NT2/D1 (cell line): Measurements from ENCODE around the gene KIF16B.
"Not testable (repeated sequence)": the region's sequence is repeated elsewhere in the genome, so short reads cannot be mapped to it uniquely, and the experiment has no call there.

ENCODE experiments used
- DNase-seq: peaks from one replicate; pipeline ENCODE4 v3.0.0-alpha.2; 2011; ENCODE audit warnings: low read depth, low spot score
- H3K27me3 ChIP-seq: 2 replicates; pipeline ENCODE4 v1.6.0; 2011; ENCODE audit warnings: mild to moderate bottlenecking; ENCODE audit not compliant: insufficient read length, insufficient read depth
- H3K36me3 ChIP-seq: 2 replicates; pipeline ENCODE4 v1.6.1; 2011; ENCODE audit warnings: mild to moderate bottlenecking, low read length, mixed read lengths; ENCODE audit not compliant: insufficient read depth, insufficient read length
- H3K4me1 ChIP-seq: 2 replicates; pipeline ENCODE4 v1.5.1; 2011; ENCODE audit not compliant: insufficient read depth, insufficient read length
- H3K4me3 ChIP-seq: 2 replicates; pipeline ENCODE4 v1.5.1; 2011; ENCODE audit warnings: low read depth; ENCODE audit not compliant: insufficient read length
- H3K9ac ChIP-seq: 2 replicates; pipeline ENCODE4 v1.6.0; 2011; ENCODE audit warnings: low read depth; ENCODE audit not compliant: insufficient read length
- H3K9me3 ChIP-seq: 2 replicates; pipeline ENCODE4 v1.5.1; 2011; ENCODE audit warnings: mild to moderate bottlenecking, low read length; ENCODE audit not compliant: insufficient read depth
- SUZ12 ChIP-seq: IDR thresholded peaks from 2 replicates; pipeline ENCODE4 v1.6.1; 2011; ENCODE audit not compliant: insufficient read length, insufficient read depth; ENCODE audit errors: extremely low read depth
- YY1 ChIP-seq: IDR thresholded peaks from 2 replicates; pipeline ENCODE4 v1.6.1; 2011; ENCODE audit not compliant: insufficient read length, insufficient read depth
- ZNF274 ChIP-seq: IDR thresholded peaks from 2 replicates; pipeline ENCODE4 v1.6.1; 2011; ENCODE audit warnings: mild to moderate bottlenecking, low read depth, low read length

The KIF16B gene

GRCh38 chr20:16265334-16265733 is 307.9 kb downstream of the KIF16B start:
- TF ChIP-seq ZNF274 (no peak), YY1 (no peak), SUZ12 (no peak)

DNA sequence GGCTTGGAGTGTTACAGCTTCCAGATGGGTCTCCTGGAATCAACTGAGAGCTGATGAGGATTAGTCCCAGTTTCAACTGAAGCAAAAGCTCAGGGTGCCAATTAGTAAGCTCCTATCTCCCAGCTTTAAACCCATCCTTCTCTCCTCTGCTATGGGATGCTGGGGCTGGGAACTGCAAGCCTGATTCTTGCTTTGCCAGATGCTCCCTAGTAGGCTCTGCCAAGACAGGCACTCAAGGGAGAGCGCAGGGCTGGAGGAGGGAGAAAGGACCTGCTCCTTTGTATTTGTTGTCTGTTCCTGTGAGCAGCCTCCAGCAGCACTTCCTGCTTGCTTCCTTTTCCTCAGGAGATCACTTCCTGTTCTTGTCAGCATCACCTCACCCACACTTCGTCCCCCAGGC is 309.7 kb downstream of the KIF16B start:
- Histone ChIP-seq H3K9ac (no peak overlapping the region), H3K4me1 (no peaks in the 10 kb centered on the region), H3K4me3 (no peak overlapping the region), H3K27me3 (no peaks in the 10 kb centered on the region), H3K9me3 (no peaks in the 10 kb centered on the region), H3K36me3 (no peaks in the 10 kb centered on the region)
- DNase-seq, result no peak
- TF ChIP-seq ZNF274, result no peak
- TF ChIP-seq SUZ12, result no peak
- no peak for TF ChIP-seq YY1

More at GRCh38 chr20:16265334-16265733, 307.9 kb downstream of the KIF16B start:
- Histone ChIP-seq H3K4me1 (no peaks in the 10 kb centered on the region), H3K9ac (no peak overlapping the region), H3K4me3 (no peak overlapping the region), H3K27me3 (no peaks in the 10 kb centered on the region), H3K9me3 (no peaks in the 10 kb centered on the region), H3K36me3 (no peaks in the 10 kb centered on the region)
- DNase-seq, result no peak

DNA sequence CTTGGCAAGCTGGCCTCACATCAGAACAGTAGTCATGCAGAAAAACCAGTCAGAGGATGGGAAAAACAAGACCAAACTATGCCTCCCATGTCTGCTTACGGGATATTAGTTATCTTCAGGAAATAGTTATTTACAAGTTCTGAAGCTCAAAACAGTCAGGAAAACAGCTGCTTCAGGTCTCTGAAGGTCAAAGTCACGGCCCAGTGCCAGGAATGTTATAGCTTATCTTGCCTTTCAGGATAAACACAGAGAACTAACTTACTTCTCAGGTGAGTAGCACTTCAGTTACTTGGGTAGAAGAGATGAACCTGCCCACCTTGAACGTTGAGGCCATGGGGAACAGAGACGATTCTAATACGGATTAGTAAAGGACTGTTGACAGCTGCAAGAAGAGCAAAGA is 310.7 kb downstream of the KIF16B start:
- no peaks in the 10 kb centered on the region for H3K9me3 ChIP-seq
- no peak overlapping the region for H3K4me3 ChIP-seq
- no peak overlapping the region for H3K9ac ChIP-seq
- TF ChIP-seq SUZ12 (no peak), YY1 (no peak), ZNF274 (no peak)
- DNase-seq, result no peak
- no peaks in the 10 kb centered on the region for H3K36me3 ChIP-seq
- H3K4me1 ChIP-seq, result no peaks in the 10 kb centered on the region
- H3K27me3 ChIP-seq, result no peaks in the 10 kb centered on the region

DNA sequence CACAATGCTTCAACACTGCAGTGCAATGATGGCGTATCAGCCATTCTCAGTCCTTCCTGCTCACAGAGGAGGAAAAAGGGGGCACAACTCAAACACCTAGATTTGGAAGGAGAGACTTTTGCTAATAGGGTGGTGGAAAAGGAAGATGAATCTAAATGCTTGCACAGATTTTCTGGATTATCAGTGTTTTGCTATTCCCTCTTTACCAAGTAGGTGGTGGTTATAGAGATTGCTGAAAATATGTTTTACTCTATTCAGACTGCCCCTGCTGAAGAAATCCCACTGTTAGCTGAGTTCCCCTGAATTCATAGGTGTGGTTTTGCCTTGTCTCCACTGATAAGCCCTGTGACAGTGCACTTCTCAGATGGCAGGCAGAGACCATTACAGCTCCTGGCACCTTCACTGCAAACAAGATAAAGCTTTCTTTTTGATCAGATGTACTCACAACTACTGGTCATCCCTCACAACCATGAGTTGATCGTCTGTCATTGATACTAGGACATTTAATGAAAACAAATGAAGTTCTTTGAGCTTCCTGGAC is 311.4 kb downstream of the KIF16B start:
- H3K9ac ChIP-seq, result no peak overlapping the region
- H3K27me3 ChIP-seq, result no peaks in the 10 kb centered on the region
- H3K36me3 ChIP-seq, result no peaks in the 10 kb centered on the region
- TF ChIP-seq ZNF274 (no peak), YY1 (no peak), SUZ12 (no peak)
- H3K4me1 ChIP-seq, result no peaks in the 10 kb centered on the region
- DNase-seq, result no peak
- no peaks in the 10 kb centered on the region for H3K9me3 ChIP-seq
- H3K4me3 ChIP-seq, result no peak overlapping the region

DNA sequence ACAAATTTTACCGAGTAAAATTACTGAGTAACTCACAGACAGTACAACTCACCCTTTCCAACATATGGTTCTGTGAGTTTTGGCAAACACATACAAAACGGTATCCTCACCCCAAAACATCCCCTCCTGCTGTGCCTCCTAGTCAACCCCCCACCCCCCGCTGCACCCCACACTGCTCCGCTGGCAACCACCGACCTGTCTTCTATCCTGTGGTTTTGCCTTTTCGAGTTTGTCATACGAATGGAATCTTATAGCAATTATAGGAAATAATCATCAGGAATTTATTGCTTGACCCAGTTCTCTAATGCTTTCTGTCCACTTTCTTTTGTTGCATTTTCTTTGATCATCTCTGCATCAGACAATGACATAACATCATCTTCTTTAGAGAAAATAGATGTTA is 312.3 kb downstream of the KIF16B start:
- Histone ChIP-seq H3K27me3 (no peaks in the 10 kb centered on the region), H3K9ac (no peak overlapping the region), H3K9me3 (no peaks in the 10 kb centered on the region), H3K4me3 (no peak overlapping the region), H3K36me3 (no peaks in the 10 kb centered on the region), H3K4me1 (no peaks in the 10 kb centered on the region)
- no peak for DNase-seq
- TF ChIP-seq YY1, result no peak
- no peak for TF ChIP-seq SUZ12
- no peak for TF ChIP-seq ZNF274

- H3K4me1 ChIP-seq, H3K36me3 ChIP-seq, H3K9ac ChIP-seq, H3K27me3 ChIP-seq, H3K9me3 ChIP-seq, H3K4me3 ChIP-seq, DNase-seq: not testable (repeated sequence)
Observed at GRCh38 chr20:16260133-16260532, 313.1 kb downstream of the KIF16B start.

DNA sequence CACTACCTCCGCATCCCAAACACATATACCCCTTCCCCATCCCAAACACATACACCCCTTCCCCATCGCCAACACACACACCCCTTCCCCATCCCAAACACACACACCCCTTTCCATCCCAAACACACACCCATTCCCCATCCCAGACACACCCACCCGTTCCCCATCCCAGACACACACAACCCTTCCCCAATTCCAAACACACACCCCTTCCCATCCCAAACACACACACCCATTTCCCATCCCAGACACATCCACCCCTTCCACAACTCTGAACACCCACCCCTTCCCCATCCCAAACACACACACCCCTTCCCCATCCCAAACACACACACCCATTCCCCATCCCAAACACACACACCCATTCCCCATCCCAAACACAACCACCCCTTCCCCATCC is 314.5 kb downstream of the KIF16B start:
- Histone ChIP-seq H3K36me3 (no peaks in the 10 kb centered on the region), H3K4me1 (no peaks in the 10 kb centered on the region), H3K9me3 (no peaks in the 10 kb centered on the region), H3K27me3 (no peaks in the 10 kb centered on the region), H3K4me3 (no peak overlapping the region), H3K9ac (no peak overlapping the region)
- TF ChIP-seq ZNF274, result no peak
- TF ChIP-seq YY1, result no peak
- TF ChIP-seq SUZ12, result no peak
- no peak for DNase-seq

DNA sequence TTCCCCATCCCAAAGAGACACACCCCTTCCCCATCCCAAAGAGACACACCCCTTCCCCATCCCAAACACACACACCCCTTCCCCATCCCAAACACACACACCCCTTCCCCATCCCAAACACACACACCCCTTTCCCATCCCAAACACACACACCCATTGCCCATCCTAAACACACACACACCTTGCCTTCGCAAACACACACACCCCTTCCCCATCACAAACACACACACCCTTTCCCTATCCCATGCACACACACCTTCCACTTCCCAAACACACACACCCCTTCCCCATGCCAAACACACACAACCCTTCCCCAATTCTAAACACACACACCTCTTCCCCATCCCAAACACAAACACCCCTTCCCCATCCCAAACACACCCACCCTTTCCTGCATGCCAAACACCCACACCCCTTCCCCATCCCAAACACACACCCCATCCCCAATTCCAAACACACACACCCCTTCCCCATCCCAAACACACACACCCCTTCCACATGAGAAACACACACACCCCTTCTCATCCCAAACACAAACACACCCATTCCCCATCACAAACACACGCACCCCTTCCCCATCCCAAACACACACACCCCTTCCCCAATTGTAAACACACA is 315.3 kb downstream of the KIF16B start:
- H3K9me3 ChIP-seq, result no peaks in the 10 kb centered on the region
- TF ChIP-seq SUZ12 (no peak), YY1 (no peak), ZNF274 (no peak)
- no peak overlapping the region for H3K4me3 ChIP-seq
- no peaks in the 10 kb centered on the region for H3K36me3 ChIP-seq
- H3K4me1 ChIP-seq, result no peaks in the 10 kb centered on the region
- H3K9ac ChIP-seq, result no peak overlapping the region
- H3K27me3 ChIP-seq, result no peaks in the 10 kb centered on the region
- DNase-seq, result no peak
